Breast epithelium (tissue), 4 donors: ENCODE data around the gene ARHGAP26. TPM values are rescaled to one million over a fixed set of nuclear protein-coding genes. Genes with fewer than 3 reads are reported as not detected.

Experiments used
- DNase-seq, 2 donors: peaks; one replicate each; pipeline ENCODE4 v3.0.0-alpha.2; 2019; ENCODE audit warnings: low spot score in 2 of 2
- H3K27ac ChIP-seq, 2 donors: fragments of 200-600 bp; sonication (generic) in 1 of 2; one replicate each; pipeline ENCODE4 v1.5.1; 2016 to 2019; ENCODE audit warnings: mild to moderate bottlenecking in 1 of 2
- H3K27me3 ChIP-seq, 2 donors: fragments of 200-600 bp; sonication (generic) in 1 of 2; one replicate each; pipeline versions ENCODE4 v1.5.1 to v1.6.0; 2017 to 2019; ENCODE audit warnings: control low read depth in 1 of 2, mild to moderate bottlenecking in 1 of 2
- H3K36me3 ChIP-seq: fragments of 200-600 bp; one replicate; pipeline ENCODE4 v1.5.1; 2019
- H3K4me1 ChIP-seq, 2 donors: fragments of 200-600 bp; sonication (generic); one replicate each; pipeline ENCODE4 v1.5.1; 2016 to 2019; ENCODE audit warnings: control low read depth in 1 of 2
- H3K4me3 ChIP-seq, 3 donors: fragments of 200-600 bp; sonication (generic); 1 replicate in 2 of 3; 2 replicates in 1 of 3; pipeline ENCODE4 v1.5.1; 2016 to 2019; ENCODE audit warnings: mild to moderate bottlenecking in 3 of 3, moderate library complexity in 2 of 3
- H3K9me3 ChIP-seq, 2 donors: fragments of 200-600 bp; sonication (generic) in 1 of 2; one replicate each; pipeline ENCODE4 v1.5.1; 2016 to 2019; ENCODE audit warnings: control low read depth in 1 of 2
- POLR2A ChIP-seq: fragments of 450-650 bp; IDR thresholded peaks from one replicate; pipeline ENCODE4 v1.6.1; 2016; ENCODE audit warnings: antibody characterized with exemption, mild to moderate bottlenecking, moderate library complexity
- POLR2AphosphoS5 ChIP-seq, 3 donors: sonication (generic); formaldehyde crosslinking; IDR thresholded peaks; one replicate each; pipeline ENCODE4 v1.6.1; 2017; ENCODE audit warnings: antibody characterized with exemption in 3 of 3
- intact Hi-C: fragments of 100-400 bp; cut with DNase I; formaldehyde crosslinking; loops from one replicate; pipeline ENCODE4 v1.15.1; 2023; ENCODE audit warnings: low total_unique reads
- total RNA-seq, 3 donors: library from RNA; depleted of rRNA; stranded (reverse); fragments of >200 nt; gene quantifications; one replicate each; pipeline ENCODE4 v1.1.0, GENCODE V29; 2016
- TF ChIP-seq, protein P1 (sequence below), 3 donors: fragments of 450-650 bp; IDR thresholded peaks; one replicate each; pipeline ENCODE4 v1.5.1; 2016 to 2017; ENCODE audit warnings: antibody characterized with exemption in 3 of 3, mild to moderate bottlenecking in 3 of 3, moderate library complexity in 3 of 3

The ARHGAP26 gene
- total RNA-seq, 3 donors from 2014 or later, result 33.1 to 89.0 (median 56.4) TPM

DNA sequence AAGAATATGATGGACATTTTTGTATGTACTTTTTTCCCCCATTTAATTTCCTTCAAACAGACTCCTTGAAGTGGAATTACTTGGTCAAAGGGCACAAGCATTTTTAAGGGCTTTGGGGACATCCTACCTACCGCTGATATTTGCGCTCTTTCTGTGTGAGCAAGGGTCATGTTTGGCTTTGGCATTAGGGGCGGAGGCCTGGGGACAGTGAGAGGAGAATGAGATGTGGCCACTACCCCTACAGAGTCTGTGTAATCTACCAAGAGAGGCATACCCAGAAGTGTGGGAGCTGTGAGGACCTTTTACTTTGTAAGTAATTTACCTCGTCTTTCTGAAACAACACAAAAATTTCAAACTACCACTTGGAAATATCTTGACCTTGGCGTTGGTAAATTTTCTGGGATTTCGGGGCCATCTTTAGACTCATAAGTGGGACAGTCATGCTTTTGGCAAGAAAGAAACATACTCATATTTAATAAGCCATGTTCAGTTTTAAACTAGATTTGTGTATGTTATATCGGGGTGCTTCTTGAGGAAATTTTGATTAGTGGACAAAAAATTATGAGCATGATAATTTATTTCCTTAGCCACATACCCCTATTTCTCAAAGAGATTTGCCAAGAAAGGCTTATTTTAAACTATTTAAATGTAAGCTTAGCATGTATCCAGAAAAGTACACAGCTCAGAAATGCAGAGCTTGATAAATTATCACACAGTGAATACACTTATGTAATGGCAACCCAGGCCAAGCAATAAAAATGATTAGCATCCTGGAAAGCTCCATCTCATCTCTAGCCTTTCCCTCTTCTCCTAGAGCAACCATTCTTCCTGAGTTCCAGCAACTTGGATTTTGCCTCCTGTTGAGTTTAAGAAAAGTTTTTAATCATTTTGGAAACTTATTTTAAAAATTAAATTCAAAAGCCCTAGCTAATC is 63.6 kb downstream of the ARHGAP26 start:
- Histone ChIP-seq H3K4me3 (no peak overlapping the region), H3K27ac (no peak overlapping the region), H3K36me3 (no peaks in the 10 kb centered on the region), H3K9me3 (no peaks in the 10 kb centered on the region), H3K27me3 (no peaks in the 10 kb centered on the region), H3K4me1 (no peaks in the 10 kb centered on the region)
- no peak for DNase-seq
- TF ChIP-seq POLR2A (no peak), POLR2AphosphoS5 (IDR thresholded peaks at IDR 0.05) (no peak)
- TF ChIP-seq, protein P1, sequence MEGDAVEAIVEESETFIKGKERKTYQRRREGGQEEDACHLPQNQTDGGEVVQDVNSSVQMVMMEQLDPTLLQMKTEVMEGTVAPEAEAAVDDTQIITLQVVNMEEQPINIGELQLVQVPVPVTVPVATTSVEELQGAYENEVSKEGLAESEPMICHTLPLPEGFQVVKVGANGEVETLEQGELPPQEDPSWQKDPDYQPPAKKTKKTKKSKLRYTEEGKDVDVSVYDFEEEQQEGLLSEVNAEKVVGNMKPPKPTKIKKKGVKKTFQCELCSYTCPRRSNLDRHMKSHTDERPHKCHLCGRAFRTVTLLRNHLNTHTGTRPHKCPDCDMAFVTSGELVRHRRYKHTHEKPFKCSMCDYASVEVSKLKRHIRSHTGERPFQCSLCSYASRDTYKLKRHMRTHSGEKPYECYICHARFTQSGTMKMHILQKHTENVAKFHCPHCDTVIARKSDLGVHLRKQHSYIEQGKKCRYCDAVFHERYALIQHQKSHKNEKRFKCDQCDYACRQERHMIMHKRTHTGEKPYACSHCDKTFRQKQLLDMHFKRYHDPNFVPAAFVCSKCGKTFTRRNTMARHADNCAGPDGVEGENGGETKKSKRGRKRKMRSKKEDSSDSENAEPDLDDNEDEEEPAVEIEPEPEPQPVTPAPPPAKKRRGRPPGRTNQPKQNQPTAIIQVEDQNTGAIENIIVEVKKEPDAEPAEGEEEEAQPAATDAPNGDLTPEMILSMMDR (IDR thresholded peaks at IDR 0.05), result no peak
- intact Hi-C loops, result no loop called here

DNA sequence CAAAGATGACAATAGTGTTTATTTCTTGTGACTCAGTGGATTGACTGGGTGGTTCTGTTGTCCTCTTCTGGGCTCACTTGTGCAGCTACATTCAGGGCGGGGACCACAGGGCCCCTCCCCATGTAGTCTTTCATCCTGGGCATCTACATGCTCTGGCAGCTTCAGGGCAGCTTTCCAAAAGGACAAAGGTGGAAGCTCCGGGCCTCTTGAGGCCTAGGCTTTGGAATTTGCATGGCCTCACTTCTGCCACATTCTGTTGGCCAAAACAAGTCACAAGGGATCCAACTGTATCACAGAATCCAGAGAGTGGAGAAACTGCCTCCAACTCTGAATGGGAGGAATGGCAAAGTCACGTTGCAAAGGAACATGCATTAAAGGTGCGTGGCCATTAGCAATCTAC is 64.3 kb downstream of the ARHGAP26 start:
- Histone ChIP-seq H3K27ac (no peak overlapping the region), H3K4me1 (no peaks in the 10 kb centered on the region), H3K9me3 (no peaks in the 10 kb centered on the region), H3K4me3 (no peak overlapping the region), H3K36me3 (no peaks in the 10 kb centered on the region), H3K27me3 (no peaks in the 10 kb centered on the region)
- no peak for DNase-seq
- intact Hi-C loops, result no loop called here
- TF ChIP-seq POLR2A, result no peak
- no peak for TF ChIP-seq POLR2AphosphoS5 (IDR thresholded peaks at IDR 0.05)
- TF ChIP-seq, protein P1 (IDR thresholded peaks at IDR 0.05), result no peak

DNA sequence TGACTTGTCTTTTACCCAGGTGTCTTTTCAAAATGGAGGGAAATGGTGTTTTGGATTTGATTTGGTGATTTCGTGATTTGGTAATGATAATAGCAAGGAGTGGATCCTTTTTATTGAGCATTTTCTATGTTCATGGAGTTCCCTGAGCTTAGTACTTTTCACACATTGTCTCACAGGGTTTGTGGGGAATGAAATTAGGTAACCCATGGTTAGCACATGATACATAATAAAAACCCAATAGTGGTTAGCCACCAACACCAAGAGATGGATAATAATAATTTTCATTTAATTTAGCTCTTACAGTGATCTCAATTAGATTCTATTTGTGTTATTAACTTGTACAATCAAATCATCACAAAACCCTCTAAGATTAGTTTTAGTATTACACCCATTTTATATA is 65.4 kb downstream of the ARHGAP26 start:
- Histone ChIP-seq H3K27me3 (no peaks in the 10 kb centered on the region), H3K9me3 (no peaks in the 10 kb centered on the region), H3K36me3 (no peaks in the 10 kb centered on the region), H3K4me3 (no peak overlapping the region), H3K27ac (no peak overlapping the region), H3K4me1 (no peaks in the 10 kb centered on the region)
- TF ChIP-seq POLR2AphosphoS5 (IDR thresholded peaks at IDR 0.05) (no peak), POLR2A (no peak)
- TF ChIP-seq, protein P1 (IDR thresholded peaks at IDR 0.05), result no peak
- DNase-seq, result no peak
- intact Hi-C loops, result no loop called here

GRCh38 chr5:142836048-142836447 is 65.9 kb downstream of the ARHGAP26 start:
- Histone ChIP-seq H3K36me3 (no peaks in the 10 kb centered on the region), H3K4me1 (no peaks in the 10 kb centered on the region), H3K9me3 (no peaks in the 10 kb centered on the region), H3K27ac (no peak overlapping the region), H3K4me3 (no peak overlapping the region), H3K27me3 (no peaks in the 10 kb centered on the region)
- intact Hi-C loops, result no loop called here
- TF ChIP-seq POLR2AphosphoS5 (IDR thresholded peaks at IDR 0.05), result no peak
- DNase-seq, result no peak

DNA sequence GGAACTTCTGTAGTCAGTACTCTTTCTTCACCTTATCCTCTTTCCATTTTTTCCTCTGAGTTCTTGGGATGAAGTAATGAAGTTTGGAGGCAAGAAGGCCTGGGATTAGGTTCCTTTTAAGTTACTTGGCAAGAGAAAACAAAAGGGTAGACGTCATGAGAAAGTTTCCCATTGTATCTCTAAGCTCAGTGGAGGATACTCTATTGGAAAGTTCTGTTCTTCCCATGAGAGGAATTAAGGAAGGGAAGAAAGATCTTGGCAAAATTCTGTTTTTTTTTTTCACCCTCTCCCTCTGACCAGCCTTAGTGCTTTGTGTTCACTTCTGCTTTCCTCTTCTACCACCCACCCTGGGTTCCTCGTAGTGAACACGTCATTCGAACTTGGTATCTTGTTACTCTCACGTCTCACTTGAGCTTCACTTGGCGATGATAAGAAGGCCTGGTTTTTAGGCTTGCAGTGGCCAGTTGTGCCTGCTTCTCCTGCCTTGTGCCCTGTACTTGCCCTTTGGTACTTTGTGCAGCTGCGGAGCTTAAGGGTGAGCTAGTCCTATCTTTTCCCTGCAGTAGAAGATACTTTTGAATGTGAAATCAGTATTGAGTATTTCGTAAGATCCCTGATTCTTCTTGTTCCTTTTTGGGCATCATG is 67.0 kb downstream of the ARHGAP26 start:
- intact Hi-C loops, result no loop called here
- H3K9me3 ChIP-seq, result no peaks in the 10 kb centered on the region
- no peak for DNase-seq
- no peak overlapping the region for H3K27ac ChIP-seq
- H3K36me3 ChIP-seq, result no peaks in the 10 kb centered on the region
- TF ChIP-seq, protein P1 (IDR thresholded peaks at IDR 0.05), result no peak
- TF ChIP-seq POLR2A, result no peak
- no peak for TF ChIP-seq POLR2AphosphoS5 (IDR thresholded peaks at IDR 0.05)
- no peak overlapping the region for H3K4me3 ChIP-seq
- no peaks in the 10 kb centered on the region for H3K4me1 ChIP-seq
- H3K27me3 ChIP-seq, result no peaks in the 10 kb centered on the region
